Colonic mucosa (tissue), 4 donors: ENCODE measurements around the gene MS4A18. TPM values are rescaled to one million over a fixed set of nuclear protein-coding genes. Genes with fewer than 3 reads are reported as not detected.

Experiments
- DNase-seq: peaks from one replicate; pipeline ENCODE4 v3.0.0-alpha.2; 2020
- H3K27ac ChIP-seq: fragments of 200-600 bp; one replicate; pipeline ENCODE4 v1.8.0; 2021
- H3K27me3 ChIP-seq: fragments of 200-600 bp; one replicate; pipeline ENCODE4 v1.8.0; 2021
- H3K36me3 ChIP-seq: fragments of 200-600 bp; one replicate; pipeline ENCODE4 v1.8.0; 2021
- H3K4me1 ChIP-seq: fragments of 200-600 bp; one replicate; pipeline ENCODE4 v1.8.0; 2021; ENCODE audit warnings: mild to moderate bottlenecking
- H3K4me3 ChIP-seq: fragments of 200-600 bp; one replicate; pipeline ENCODE4 v1.8.0; 2021
- H3K9ac ChIP-seq, 2 donors: one replicate each; pipeline ENCODE4 v1.7.0; 2013; ENCODE audit warnings: control low read depth in 2 of 2, low read depth in 2 of 2, low read length in 2 of 2
- H3K9me3 ChIP-seq: fragments of 200-600 bp; one replicate; pipeline ENCODE4 v1.8.0; 2021
- intact Hi-C: fragments of 100-400 bp; cut with DNase I; formaldehyde crosslinking; loops from one replicate; pipeline ENCODE4 v1.14.1; 2022
- total RNA-seq, 2 donors: library from RNA; stranded (reverse); fragmentation: NEBNext Ultra II Directional in 1 of 2; extraction: Animal tissue kit (Norgen Biotek cat#: 25700) in 1 of 2; gene quantifications; one replicate each; pipeline ENCODE4 v1.2.1, GENCODE V29; 2021
- TF ChIP-seq, protein P1 (sequence below): fragments of 200-600 bp; IDR thresholded peaks from one replicate; pipeline ENCODE4 v1.8.0; 2022; ENCODE audit warnings: antibody characterized with exemption, mild to moderate bottlenecking
- donor health status: healthy.
- donor health status: DM: no; HTN: no; CAD: no.
- donor health status: DM: no; HTN: no; CAD: no.

The MS4A18 gene
- total RNA-seq, 2 donors from 2014 or later, result not detected

GRCh38 chr11:60765355-60765754 is 40.8 kb downstream of the MS4A18 start:
- H3K9me3 ChIP-seq, result no peaks in the 10 kb centered on the region
- TF ChIP-seq, protein P1, sequence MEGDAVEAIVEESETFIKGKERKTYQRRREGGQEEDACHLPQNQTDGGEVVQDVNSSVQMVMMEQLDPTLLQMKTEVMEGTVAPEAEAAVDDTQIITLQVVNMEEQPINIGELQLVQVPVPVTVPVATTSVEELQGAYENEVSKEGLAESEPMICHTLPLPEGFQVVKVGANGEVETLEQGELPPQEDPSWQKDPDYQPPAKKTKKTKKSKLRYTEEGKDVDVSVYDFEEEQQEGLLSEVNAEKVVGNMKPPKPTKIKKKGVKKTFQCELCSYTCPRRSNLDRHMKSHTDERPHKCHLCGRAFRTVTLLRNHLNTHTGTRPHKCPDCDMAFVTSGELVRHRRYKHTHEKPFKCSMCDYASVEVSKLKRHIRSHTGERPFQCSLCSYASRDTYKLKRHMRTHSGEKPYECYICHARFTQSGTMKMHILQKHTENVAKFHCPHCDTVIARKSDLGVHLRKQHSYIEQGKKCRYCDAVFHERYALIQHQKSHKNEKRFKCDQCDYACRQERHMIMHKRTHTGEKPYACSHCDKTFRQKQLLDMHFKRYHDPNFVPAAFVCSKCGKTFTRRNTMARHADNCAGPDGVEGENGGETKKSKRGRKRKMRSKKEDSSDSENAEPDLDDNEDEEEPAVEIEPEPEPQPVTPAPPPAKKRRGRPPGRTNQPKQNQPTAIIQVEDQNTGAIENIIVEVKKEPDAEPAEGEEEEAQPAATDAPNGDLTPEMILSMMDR, result no peak
- H3K4me1 ChIP-seq, result no peaks in the 10 kb centered on the region
- no peaks in the 10 kb centered on the region for H3K36me3 ChIP-seq
- intact Hi-C loops, result no loop called here
- DNase-seq, result no peak
- no peaks in the 10 kb centered on the region for H3K27me3 ChIP-seq
- H3K27ac ChIP-seq, result no peak overlapping the region
- H3K4me3 ChIP-seq, result no peak overlapping the region
- H3K9ac ChIP-seq, result no peak overlapping the region

DNA sequence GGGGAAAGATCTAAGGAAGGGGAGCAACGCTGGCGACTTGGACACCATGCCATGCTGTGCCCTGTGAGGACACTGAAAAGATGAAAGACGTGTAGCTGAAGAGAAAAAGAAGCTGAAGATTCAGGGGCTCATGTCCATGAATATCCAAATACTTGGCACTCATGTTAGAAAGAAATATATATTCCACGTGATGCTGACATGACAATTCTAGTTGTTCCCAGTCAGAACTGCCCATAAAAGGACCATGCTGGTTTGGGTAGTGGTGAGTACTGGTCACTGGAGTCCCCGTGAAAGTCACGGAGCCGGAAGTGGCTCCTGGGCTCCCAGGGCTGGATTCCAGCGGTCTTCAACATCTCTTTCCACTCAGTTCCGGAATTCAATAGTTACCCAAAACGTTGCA is 42.0 kb downstream of the MS4A18 start:
- intact Hi-C loops, result no loop called here
- DNase-seq, result no peak
- Histone ChIP-seq H3K9me3 (no peaks in the 10 kb centered on the region), H3K27me3 (no peaks in the 10 kb centered on the region), H3K4me3 (no peak overlapping the region), H3K9ac (no peak overlapping the region), H3K4me1 (no peaks in the 10 kb centered on the region), H3K36me3 (no peaks in the 10 kb centered on the region), H3K27ac (no peak overlapping the region)
- TF ChIP-seq, protein P1, result no peak

GRCh38 chr11:60767388-60767811 is 42.9 kb downstream of the MS4A18 start:
- intact Hi-C loops, result no loop called here
- Histone ChIP-seq H3K4me1 (no peaks in the 10 kb centered on the region), H3K9ac (no peak overlapping the region), H3K27ac (no peak overlapping the region), H3K36me3 (no peaks in the 10 kb centered on the region), H3K27me3 (no peaks in the 10 kb centered on the region), H3K9me3 (no peaks in the 10 kb centered on the region), H3K4me3 (no peak overlapping the region)
- TF ChIP-seq, protein P1, result peak; percentile 25
- DNase-seq, result no peak

DNA sequence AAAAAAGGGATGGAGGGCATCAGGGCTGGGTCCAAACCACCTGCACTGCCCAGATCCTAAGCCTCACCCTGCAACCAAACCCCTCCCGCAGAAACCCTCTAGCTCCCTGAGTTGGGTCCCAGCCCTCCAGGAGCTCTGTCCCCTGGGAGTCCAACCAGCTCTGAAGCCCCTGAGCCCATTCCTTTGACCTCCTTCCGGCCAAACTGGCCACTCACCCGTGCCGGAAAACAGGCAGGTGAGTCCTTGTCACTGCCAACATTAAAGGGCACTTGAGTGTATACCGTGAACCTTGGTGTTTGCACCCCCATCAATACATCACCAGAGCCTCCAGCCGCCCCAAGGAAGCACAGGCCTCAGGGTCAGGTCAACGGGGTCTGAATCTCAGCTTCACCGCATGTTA is 43.7 kb downstream of the MS4A18 start:
- DNase-seq, result no peak
- no peaks in the 10 kb centered on the region for H3K9me3 ChIP-seq
- no peak overlapping the region for H3K27ac ChIP-seq
- no peak overlapping the region for H3K4me3 ChIP-seq
- H3K27me3 ChIP-seq, result no peaks in the 10 kb centered on the region
- intact Hi-C loops, result no loop called here
- TF ChIP-seq, protein P1, result no peak
- no peaks in the 10 kb centered on the region for H3K4me1 ChIP-seq
- H3K36me3 ChIP-seq, result no peaks in the 10 kb centered on the region
- H3K9ac ChIP-seq, result no peak overlapping the region

GRCh38 chr11:60769273-60769672 is 44.8 kb downstream of the MS4A18 start:
- no peaks in the 10 kb centered on the region for H3K36me3 ChIP-seq
- DNase-seq, result no peak
- TF ChIP-seq, protein P1, result no peak
- no peaks in the 10 kb centered on the region for H3K9me3 ChIP-seq
- intact Hi-C loops, result no loop called here
- H3K4me3 ChIP-seq, result no peak overlapping the region
- no peaks in the 10 kb centered on the region for H3K4me1 ChIP-seq
- no peak overlapping the region for H3K9ac ChIP-seq
- no peaks in the 10 kb centered on the region for H3K27me3 ChIP-seq
- no peak overlapping the region for H3K27ac ChIP-seq

- H3K9ac ChIP-seq, result no peak overlapping the region
- intact Hi-C loops, result no loop called here
- H3K9me3 ChIP-seq, result no peaks in the 10 kb centered on the region
- H3K36me3 ChIP-seq, result no peaks in the 10 kb centered on the region
- TF ChIP-seq, protein P1, result no peak
- H3K4me3 ChIP-seq, result no peak overlapping the region
- H3K27me3 ChIP-seq, result no peaks in the 10 kb centered on the region
- H3K27ac ChIP-seq, result no peak overlapping the region
- no peak for DNase-seq
- no peaks in the 10 kb centered on the region for H3K4me1 ChIP-seq
These were observed 45.3 kb downstream of the MS4A18 start for GRCh38 chr11:60769811-60770210.
